ENCODE data around the gene GLCE. TPM values are rescaled to one million over a fixed set of nuclear protein-coding genes. Genes with fewer than 3 reads are reported as not detected.

GLCE gene
- total RNA-seq, 1 donor: 17.7 TPM

DNA sequence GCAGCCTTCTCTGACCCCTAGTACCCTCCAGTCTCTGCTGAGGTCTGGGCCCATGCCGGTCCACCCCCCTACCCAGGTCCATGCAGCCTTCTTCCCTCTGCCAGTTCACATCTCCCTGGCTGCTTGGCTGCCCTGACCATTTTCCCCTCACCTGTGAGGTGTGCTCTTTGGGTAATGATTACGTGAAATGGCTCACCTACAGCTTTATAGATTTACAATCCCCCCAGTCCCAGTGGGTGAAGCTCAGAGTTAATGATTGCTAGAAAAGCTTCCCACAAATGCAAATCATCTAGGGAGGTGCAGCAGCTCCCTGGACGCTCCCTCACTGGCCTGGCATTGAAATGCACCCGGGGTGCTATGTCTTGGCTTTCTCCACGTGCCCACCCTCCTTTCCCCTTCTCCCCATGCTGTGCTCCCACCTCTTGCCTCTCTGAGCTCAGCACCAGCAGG, 157.0 kb downstream of the GLCE start:
- H3K4me3 ChIP-seq (ENCODE audit: low read depth, low read length): no peak overlapping the region
- no peak for DNase-seq (ENCODE audit: low read depth)
- TF ChIP-seq, protein P1, sequence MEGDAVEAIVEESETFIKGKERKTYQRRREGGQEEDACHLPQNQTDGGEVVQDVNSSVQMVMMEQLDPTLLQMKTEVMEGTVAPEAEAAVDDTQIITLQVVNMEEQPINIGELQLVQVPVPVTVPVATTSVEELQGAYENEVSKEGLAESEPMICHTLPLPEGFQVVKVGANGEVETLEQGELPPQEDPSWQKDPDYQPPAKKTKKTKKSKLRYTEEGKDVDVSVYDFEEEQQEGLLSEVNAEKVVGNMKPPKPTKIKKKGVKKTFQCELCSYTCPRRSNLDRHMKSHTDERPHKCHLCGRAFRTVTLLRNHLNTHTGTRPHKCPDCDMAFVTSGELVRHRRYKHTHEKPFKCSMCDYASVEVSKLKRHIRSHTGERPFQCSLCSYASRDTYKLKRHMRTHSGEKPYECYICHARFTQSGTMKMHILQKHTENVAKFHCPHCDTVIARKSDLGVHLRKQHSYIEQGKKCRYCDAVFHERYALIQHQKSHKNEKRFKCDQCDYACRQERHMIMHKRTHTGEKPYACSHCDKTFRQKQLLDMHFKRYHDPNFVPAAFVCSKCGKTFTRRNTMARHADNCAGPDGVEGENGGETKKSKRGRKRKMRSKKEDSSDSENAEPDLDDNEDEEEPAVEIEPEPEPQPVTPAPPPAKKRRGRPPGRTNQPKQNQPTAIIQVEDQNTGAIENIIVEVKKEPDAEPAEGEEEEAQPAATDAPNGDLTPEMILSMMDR (IDR thresholded peaks at IDR 0.05; ENCODE audit: insufficient read depth, low read depth, low read length): no peak

DNA sequence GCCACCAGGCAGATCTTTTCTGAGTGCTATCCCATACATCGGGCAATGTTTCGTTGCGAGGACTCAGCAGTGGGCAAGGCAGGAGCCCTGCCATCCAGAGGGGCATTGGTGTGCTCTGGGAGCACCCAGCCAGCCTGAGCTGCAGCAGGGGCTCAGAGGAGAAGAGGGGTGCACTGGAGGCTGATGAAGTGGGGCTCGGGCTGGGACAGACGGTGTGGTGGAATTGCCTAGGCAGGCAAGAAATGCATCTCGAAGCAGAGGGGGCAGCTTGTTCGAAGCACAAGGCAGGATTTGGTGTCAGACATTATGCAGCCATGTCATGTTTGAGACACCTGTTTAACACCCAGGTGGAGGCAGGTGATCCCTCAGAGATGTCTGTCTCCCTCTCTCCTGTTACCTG, 157.6 kb downstream of the GLCE start:
- H3K4me3 ChIP-seq (ENCODE audit: low read depth, low read length): no peak overlapping the region
- TF ChIP-seq, protein P1 (IDR thresholded peaks at IDR 0.05; ENCODE audit: insufficient read depth, low read depth, low read length): no peak
- DNase-seq (ENCODE audit: low read depth): no peak

DNA sequence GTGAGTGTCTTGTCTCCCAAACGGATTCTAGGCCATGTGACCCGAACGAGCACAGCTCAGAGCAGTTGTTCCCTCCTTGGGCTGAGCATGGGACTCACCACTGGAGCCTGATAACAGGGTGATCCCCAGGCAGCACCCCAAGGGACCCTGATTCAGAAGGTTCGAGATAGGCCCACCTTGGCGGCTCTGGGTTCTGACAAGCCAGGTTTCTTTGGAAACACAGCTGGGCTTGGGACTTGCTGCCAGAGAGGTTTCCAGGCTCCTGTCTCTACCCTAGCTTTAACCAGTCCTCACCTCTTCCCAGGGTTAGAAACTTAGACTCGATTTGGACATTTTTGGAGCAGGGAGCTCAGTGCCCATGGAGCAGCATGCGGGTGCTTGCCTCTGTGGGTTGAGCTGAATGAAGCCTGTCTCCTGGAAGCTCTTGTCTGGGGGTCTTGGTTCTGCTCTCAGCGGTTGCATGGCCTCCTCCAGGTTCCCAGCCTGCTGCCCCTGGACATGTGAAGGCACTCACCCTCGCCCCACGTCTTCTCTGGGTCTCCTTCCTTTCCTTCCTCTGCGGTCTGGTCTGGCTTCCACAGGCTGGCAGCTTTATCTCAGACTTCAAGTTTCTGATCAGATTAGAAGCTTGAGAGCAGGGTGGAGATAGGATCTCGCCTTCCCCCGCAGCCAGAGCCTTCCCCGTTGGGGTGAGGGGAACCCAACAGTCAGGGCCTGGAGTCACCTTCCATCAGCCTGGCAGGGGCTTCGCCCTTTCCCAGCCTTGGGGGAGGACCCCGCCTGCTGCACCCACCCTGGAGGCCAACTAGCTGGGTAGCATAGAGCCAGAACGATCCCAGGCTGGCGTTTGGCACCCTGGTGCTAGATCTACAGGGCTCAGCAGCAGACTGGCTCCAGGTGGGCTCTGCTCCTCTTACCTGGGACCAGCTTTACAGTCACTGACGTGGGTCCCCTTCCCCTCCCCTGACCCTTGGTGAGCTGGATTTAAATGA, 159.2 kb downstream of the GLCE start:
- H3K4me3 ChIP-seq (ENCODE audit: low read depth, low read length): no peak overlapping the region
- peak; percentile 32 for DNase-seq (ENCODE audit: low read depth)
- TF ChIP-seq, protein P1 (IDR thresholded peaks at IDR 0.05; ENCODE audit: insufficient read depth, low read depth, low read length): no peak

DNA sequence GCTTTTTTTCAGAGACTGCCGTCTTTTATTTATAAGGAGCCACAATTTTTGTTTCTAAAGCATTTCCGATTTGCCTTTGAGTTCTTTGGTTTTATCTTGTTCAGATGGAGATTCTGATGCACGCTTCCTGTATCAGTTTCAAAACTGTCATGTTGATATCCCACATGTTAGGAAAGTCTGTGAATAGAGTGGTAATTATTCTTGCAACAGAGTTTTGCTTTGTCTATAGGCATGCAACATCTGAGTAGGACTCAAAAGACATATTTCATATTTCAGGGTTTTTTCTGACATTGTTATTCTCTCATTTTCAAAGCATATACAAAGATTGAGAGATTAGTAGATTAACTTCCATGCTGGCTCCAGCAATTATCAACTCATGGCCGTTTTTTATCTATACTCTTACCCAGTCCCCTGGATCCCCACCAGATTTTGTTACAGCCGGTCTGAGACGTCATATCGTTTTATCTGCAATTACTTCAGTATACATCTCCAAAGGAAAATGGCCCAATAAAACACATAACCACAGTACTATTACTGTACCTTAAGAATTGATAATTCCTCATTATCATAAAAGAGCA, 160.6 kb downstream of the GLCE start:
- no peak overlapping the region for H3K4me3 ChIP-seq (ENCODE audit: low read depth, low read length)
- TF ChIP-seq, protein P1 (IDR thresholded peaks at IDR 0.05; ENCODE audit: insufficient read depth, low read depth, low read length): no peak
- DNase-seq (ENCODE audit: low read depth): peak; percentile 84

Other genes with a start within 250 kb of the GLCE start
- 1.6 and 3.0 TPM in 2 replicates for gene SPESP1, start 230.1 kb upstream of the GLCE start, total RNA-seq
- gene NOX5, start 145.9 kb upstream of the GLCE start, total RNA-seq: 0.43 and 0.64 TPM in 2 replicates
- gene PAQR5, start 138.3 kb downstream of the GLCE start, total RNA-seq: 0.97 and 1.3 TPM in 2 replicates

All from fibroblast of villous mesenchyme (primary cell).